Suprapubic skin (tissue), 4 donors: ENCODE measurements around the gene SNRPB2. TPM values are rescaled to one million over a fixed set of nuclear protein-coding genes. Genes with fewer than 3 reads are reported as not detected.

Source experiments
- DNase-seq, 2 donors: peaks; one replicate each; pipeline ENCODE4 v3.0.0-alpha.2; 2019; ENCODE audit warnings: low spot score in 2 of 2
- H3K27ac ChIP-seq: fragments of 200-600 bp; sonication (generic); one replicate; pipeline ENCODE4 v1.5.1; 2019
- H3K27me3 ChIP-seq: fragments of 200-600 bp; sonication (generic); one replicate; pipeline ENCODE4 v1.5.1; 2019
- H3K36me3 ChIP-seq: fragments of 200-600 bp; sonication (generic); one replicate; pipeline ENCODE4 v1.5.1; 2019
- H3K4me1 ChIP-seq: fragments of 200-600 bp; sonication (generic); one replicate; pipeline ENCODE4 v1.5.1; 2019
- H3K4me3 ChIP-seq: fragments of 200-600 bp; sonication (generic); one replicate; pipeline ENCODE4 v1.5.1; 2019; ENCODE audit warnings: mild to moderate bottlenecking
- H3K9me3 ChIP-seq: fragments of 200-600 bp; sonication (generic); one replicate; pipeline ENCODE4 v1.5.1; 2019
- EP300 ChIP-seq: sonication (generic); formaldehyde crosslinking; IDR thresholded peaks from one replicate; pipeline ENCODE4 v1.6.1; 2017; ENCODE audit warnings: antibody characterized with exemption
- POLR2A ChIP-seq, 2 donors: fragments of 450-650 bp; IDR thresholded peaks; one replicate each; pipeline ENCODE4 v1.6.1; 2017; ENCODE audit warnings: antibody characterized with exemption in 2 of 2, mild to moderate bottlenecking in 2 of 2, moderate library complexity in 2 of 2
- POLR2AphosphoS5 ChIP-seq, 3 donors: sonication (generic); formaldehyde crosslinking; IDR thresholded peaks; one replicate each; pipeline ENCODE4 v1.6.1; 2017; ENCODE audit warnings: antibody characterized with exemption in 3 of 3
- WGBS: methylation state at CpG from one replicate; pipeline ENCODE4 v1.1.5; 2018; 5-methylcytosine and 5-hydroxymethylcytosine counted together
- total RNA-seq, 4 donors: library from RNA; depleted of rRNA; stranded (reverse); fragments of >200 nt; gene quantifications; one replicate each; pipeline ENCODE4 v1.1.0, GENCODE V29; 2016
- TF ChIP-seq, protein P1 (sequence below), 2 donors: fragments of 200-600 bp in 1 of 2; fragments of 450-650 bp in 1 of 2; sonication (generic) in 1 of 2; IDR thresholded peaks; one replicate each; pipeline ENCODE4 v1.5.1; 2016 to 2019; ENCODE audit warnings: antibody characterized with exemption in 2 of 2, mild to moderate bottlenecking in 1 of 2, moderate library complexity in 1 of 2

The SNRPB2 gene
- total RNA-seq, 4 donors from 2014 or later = 14.1 to 26.9 (median 17.8) TPM

DNA sequence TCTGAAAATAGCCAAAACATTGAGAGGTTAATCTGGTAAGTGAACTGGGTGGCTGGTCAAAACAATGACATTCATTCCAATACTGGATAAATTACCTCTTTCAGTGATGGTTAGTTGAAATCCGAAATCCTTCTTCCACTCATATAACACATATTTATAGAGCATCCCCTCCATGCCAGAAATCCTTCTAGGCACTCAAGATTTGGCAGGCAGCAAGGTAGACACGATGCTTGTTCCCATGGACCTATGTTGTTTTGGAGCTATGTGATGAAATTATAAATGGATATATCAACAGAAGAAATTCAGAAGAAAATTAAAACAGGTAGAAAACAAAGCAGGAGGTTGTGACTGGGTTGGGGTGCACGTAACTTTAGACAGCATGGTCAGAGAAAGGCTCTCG, 26.3 kb upstream of the SNRPB2 start:
- no peaks in the 10 kb centered on the region for H3K4me1 ChIP-seq
- TF ChIP-seq POLR2AphosphoS5 (IDR thresholded peaks at IDR 0.05) = no peak
- TF ChIP-seq EP300 = no peak
- TF ChIP-seq, protein P1, sequence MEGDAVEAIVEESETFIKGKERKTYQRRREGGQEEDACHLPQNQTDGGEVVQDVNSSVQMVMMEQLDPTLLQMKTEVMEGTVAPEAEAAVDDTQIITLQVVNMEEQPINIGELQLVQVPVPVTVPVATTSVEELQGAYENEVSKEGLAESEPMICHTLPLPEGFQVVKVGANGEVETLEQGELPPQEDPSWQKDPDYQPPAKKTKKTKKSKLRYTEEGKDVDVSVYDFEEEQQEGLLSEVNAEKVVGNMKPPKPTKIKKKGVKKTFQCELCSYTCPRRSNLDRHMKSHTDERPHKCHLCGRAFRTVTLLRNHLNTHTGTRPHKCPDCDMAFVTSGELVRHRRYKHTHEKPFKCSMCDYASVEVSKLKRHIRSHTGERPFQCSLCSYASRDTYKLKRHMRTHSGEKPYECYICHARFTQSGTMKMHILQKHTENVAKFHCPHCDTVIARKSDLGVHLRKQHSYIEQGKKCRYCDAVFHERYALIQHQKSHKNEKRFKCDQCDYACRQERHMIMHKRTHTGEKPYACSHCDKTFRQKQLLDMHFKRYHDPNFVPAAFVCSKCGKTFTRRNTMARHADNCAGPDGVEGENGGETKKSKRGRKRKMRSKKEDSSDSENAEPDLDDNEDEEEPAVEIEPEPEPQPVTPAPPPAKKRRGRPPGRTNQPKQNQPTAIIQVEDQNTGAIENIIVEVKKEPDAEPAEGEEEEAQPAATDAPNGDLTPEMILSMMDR (IDR thresholded peaks at IDR 0.05) = no peak
- no peak for TF ChIP-seq POLR2A (IDR thresholded peaks at IDR 0.05)
- 87% methylated on average over 4 of the region's 4 CpGs for WGBS
- H3K9me3 ChIP-seq = no peaks in the 10 kb centered on the region
- H3K36me3 ChIP-seq = no peaks in the 10 kb centered on the region
- H3K4me3 ChIP-seq = no peak overlapping the region
- H3K27ac ChIP-seq = no peak overlapping the region
- DNase-seq = no peak
- H3K27me3 ChIP-seq = no peaks in the 10 kb centered on the region

DNA sequence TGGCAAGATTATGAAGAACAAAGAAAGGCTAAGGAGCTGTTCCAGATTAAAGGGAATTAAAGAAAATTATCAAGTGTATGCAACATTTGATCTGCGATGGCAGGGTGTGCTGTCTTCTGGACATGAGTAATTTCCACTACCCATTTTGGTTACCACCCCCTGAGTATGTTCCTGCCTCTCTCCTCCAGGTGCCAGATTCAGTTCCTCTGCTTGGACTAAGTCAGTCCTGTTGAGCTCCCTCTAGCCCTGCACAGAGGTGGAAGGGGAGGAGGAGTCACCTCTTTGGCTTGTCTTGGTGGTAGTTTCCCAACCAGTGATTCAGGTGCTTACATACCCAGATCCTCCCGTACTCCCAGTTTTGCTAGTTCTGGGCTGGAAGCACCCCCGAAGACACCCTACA, 22.2 kb upstream of the SNRPB2 start:
- H3K4me1 ChIP-seq = no peaks in the 10 kb centered on the region
- DNase-seq = no peak
- H3K27me3 ChIP-seq = no peaks in the 10 kb centered on the region
- whole genome bisulfite sequencing = 75% methylated on average over 3 of the region's 3 CpGs
- H3K9me3 ChIP-seq = no peaks in the 10 kb centered on the region
- H3K36me3 ChIP-seq = no peaks in the 10 kb centered on the region
- no peak overlapping the region for H3K4me3 ChIP-seq
- TF ChIP-seq POLR2AphosphoS5 (IDR thresholded peaks at IDR 0.05) = no peak
- no peak for TF ChIP-seq POLR2A (IDR thresholded peaks at IDR 0.05)
- TF ChIP-seq, protein P1 (IDR thresholded peaks at IDR 0.05) = no peak
- TF ChIP-seq EP300 = no peak
- no peak overlapping the region for H3K27ac ChIP-seq

DNA sequence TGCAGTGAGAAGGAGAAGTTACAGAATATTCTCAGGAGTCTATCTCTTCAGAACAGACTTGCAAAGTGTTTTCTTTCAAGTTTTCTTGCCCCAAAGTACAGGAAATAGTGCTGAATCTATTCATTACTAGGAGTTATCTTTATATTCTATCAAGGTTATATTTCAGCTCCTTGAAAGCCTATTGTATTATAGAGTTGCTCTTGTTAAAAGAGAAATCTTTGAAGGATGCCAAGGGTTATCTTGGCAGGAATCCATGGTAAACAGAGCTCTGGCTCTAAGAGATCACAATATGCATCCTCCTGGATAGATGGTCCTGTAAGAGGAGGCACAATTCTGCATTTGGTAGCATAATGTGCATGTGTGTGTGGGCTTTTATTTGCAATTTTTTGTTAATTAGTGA, 21.2 kb upstream of the SNRPB2 start:
- H3K36me3 ChIP-seq = no peaks in the 10 kb centered on the region
- no peaks in the 10 kb centered on the region for H3K4me1 ChIP-seq
- H3K27ac ChIP-seq = no peak overlapping the region
- TF ChIP-seq POLR2AphosphoS5 (IDR thresholded peaks at IDR 0.05) (no peak), EP300 (no peak), POLR2A (IDR thresholded peaks at IDR 0.05) (no peak)
- TF ChIP-seq, protein P1 (IDR thresholded peaks at IDR 0.05) = no peak
- H3K27me3 ChIP-seq = peaks cover 5% of the 10 kb centered on the region
- H3K9me3 ChIP-seq = no peaks in the 10 kb centered on the region
- no peak overlapping the region for H3K4me3 ChIP-seq
- no peak for DNase-seq

DNA sequence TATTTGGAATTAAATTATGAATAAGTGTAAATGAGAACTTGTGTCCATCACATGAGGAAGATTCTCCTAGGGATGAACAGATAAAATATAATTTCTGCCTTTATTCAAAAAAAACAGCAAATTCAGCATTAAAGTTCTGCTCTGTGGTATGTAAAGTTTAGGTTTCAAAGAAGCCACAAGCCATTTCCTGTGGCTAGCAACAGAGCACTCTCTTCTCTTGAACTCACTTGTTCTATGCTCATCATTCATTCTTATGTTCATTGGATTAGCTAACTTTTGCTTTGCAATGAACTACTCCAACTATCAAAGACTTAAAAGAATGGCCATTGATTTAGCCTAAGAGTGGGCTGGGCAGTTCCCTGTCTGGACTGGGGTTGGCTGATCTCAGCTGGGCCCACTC, 20.8 kb upstream of the SNRPB2 start:
- Histone ChIP-seq H3K27ac (no peak overlapping the region), H3K4me3 (no peak overlapping the region), H3K27me3 (peaks cover 5% of the 10 kb centered on the region), H3K36me3 (no peaks in the 10 kb centered on the region), H3K4me1 (no peaks in the 10 kb centered on the region), H3K9me3 (no peaks in the 10 kb centered on the region)
- TF ChIP-seq POLR2A (IDR thresholded peaks at IDR 0.05) (no peak), EP300 (no peak), POLR2AphosphoS5 (IDR thresholded peaks at IDR 0.05) (no peak)
- TF ChIP-seq, protein P1 (IDR thresholded peaks at IDR 0.05) = no peak
- DNase-seq = no peak

DNA sequence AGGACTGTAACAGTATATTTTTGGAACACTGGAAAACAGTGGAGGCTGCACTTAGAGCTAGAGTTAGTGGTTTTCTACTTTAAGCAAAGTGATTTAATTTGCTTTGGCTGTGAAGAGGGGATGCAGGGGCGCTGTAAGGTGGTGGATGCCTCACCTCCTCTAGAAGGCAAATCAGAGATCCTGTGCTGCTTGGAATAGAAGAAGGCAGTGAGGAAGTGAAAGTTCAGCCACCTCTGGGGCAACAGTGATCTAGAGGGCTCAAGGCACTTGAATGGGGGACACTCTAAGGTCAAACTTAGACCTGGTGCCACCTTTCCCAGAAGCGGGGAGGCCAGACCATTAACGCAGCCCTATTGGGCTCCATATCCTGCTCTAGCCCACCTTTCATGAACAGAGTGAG, 19.0 kb upstream of the SNRPB2 start:
- Histone ChIP-seq H3K4me1 (no peaks in the 10 kb centered on the region), H3K27ac (no peak overlapping the region), H3K36me3 (no peaks in the 10 kb centered on the region), H3K4me3 (no peak overlapping the region), H3K9me3 (no peaks in the 10 kb centered on the region), H3K27me3 (peaks cover 5% of the 10 kb centered on the region)
- WGBS = 81% methylated on average over 3 of the region's 3 CpGs
- no peak for DNase-seq
- TF ChIP-seq POLR2AphosphoS5 (IDR thresholded peaks at IDR 0.05) (no peak), EP300 (no peak), POLR2A (IDR thresholded peaks at IDR 0.05) (no peak)
- TF ChIP-seq, protein P1 (IDR thresholded peaks at IDR 0.05) = no peak
